Uterus (tissue), 2 donors: ENCODE results near the gene FMNL2.

Experiments used
- CTCF ChIP-seq, 4 experiments: fragments of 200-600 bp in 2 of 4; fragments of 450-650 bp in 2 of 4; sonication (generic) in 2 of 4; IDR thresholded peaks; one replicate each; pipeline ENCODE4 v1.5.1; 2016 to 2019; ENCODE audit warnings: antibody characterized with exemption in 4 of 4, mild to moderate bottlenecking in 2 of 4, moderate library complexity in 1 of 4
- POLR2A ChIP-seq, 2 donors: fragments of 450-650 bp; IDR thresholded peaks; one replicate each; pipeline ENCODE4 v1.6.1; 2016; ENCODE audit warnings: antibody characterized with exemption in 2 of 2, mild to moderate bottlenecking in 1 of 2, moderate library complexity in 1 of 2

GRCh38 chr2:152568531-152568930 lies 233.6 kb downstream of the FMNL2 start:
- no peak for TF ChIP-seq POLR2A (IDR thresholded peaks at IDR 0.05)
- TF ChIP-seq CTCF (IDR thresholded peaks at IDR 0.05) = no peak
